A549 (cell line): ENCODE data around the gene PPP1CC.

ENCODE experiments used
- CEBPB ChIP-seq, 2 experiments: fragments of >200 bp in 1 of 2; sonication (Bioruptor Twin) in 1 of 2; formaldehyde crosslinking in 1 of 2; IDR thresholded peaks; 2 replicates each; pipeline ENCODE4 v1.6.1; 2012 to 2016
- HDAC2 ChIP-seq: fragments of 200-600 bp; sonication (generic); IDR thresholded peaks from 2 replicates; pipeline ENCODE4 v1.6.1; 2016
- NFE2L2 ChIP-seq: fragments of 150-350 bp; conservative IDR thresholded peaks from 2 replicates; pipeline ENCODE4 v1.6.1; 2014; ENCODE audit warnings: low read length
- NR3C1 ChIP-seq: fragments of >200 bp; sonication (Bioruptor Twin); formaldehyde crosslinking; IDR thresholded peaks from 3 replicates; pipeline ENCODE4 v1.6.1; 2017
- PBX3 ChIP-seq: IDR thresholded peaks from 2 replicates; pipeline ENCODE4 v1.6.1; 2012
- POLR2A ChIP-seq: IDR thresholded peaks from 2 replicates; pipeline ENCODE4 v1.6.1; 2012; ENCODE audit warnings: mild to moderate bottlenecking, low read length
- TF ChIP-seq, protein P1 (sequence below): fragments of >200 bp; sonication (Bioruptor Twin); formaldehyde crosslinking; IDR thresholded peaks from 3 replicates; pipeline ENCODE4 v1.5.1; 2016

DNA sequence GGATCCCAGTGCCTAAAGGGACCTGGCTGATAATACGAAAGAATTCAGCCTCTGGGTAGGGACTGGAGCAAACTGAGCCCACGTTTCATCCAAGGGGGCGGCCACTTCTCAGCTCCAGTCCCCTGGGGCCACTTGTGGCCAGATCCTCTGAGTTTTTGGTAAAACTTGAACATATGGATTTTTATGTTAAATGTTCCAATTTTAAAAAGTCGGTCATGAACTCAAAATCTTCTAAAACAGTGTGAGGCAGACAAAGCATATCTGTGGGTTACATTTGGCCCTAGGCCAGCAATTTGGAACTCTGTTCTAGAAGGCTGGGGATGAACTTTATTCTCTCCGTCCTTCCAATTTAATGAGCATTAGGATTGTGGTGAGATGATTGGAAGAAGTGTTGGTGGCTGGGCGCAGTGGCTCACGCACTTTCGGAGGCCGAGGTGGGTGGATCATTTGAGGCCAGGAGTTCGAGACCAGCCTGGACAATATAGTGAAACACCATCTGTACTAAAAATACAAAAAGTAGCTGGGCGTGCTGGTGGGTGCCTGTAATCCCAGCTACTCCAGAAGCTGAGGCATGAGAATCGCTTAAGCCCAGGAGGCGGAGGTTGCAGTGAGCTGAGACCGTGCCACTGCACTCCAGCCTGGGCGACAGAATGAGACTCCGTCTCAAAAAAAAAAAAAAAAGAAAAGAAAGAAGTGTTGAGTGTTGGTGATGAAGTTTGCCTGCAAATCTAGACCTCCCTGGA is 3.0 kb upstream of the PPP1CC start:
- TF ChIP-seq, protein P1, sequence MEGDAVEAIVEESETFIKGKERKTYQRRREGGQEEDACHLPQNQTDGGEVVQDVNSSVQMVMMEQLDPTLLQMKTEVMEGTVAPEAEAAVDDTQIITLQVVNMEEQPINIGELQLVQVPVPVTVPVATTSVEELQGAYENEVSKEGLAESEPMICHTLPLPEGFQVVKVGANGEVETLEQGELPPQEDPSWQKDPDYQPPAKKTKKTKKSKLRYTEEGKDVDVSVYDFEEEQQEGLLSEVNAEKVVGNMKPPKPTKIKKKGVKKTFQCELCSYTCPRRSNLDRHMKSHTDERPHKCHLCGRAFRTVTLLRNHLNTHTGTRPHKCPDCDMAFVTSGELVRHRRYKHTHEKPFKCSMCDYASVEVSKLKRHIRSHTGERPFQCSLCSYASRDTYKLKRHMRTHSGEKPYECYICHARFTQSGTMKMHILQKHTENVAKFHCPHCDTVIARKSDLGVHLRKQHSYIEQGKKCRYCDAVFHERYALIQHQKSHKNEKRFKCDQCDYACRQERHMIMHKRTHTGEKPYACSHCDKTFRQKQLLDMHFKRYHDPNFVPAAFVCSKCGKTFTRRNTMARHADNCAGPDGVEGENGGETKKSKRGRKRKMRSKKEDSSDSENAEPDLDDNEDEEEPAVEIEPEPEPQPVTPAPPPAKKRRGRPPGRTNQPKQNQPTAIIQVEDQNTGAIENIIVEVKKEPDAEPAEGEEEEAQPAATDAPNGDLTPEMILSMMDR, result no peak
- TF ChIP-seq PBX3, result no peak
- TF ChIP-seq POLR2A, result no peak
- no peak for TF ChIP-seq NR3C1
- no peak for TF ChIP-seq HDAC2
- no peak for TF ChIP-seq CEBPB (IDR thresholded peaks at IDR 0.05)
- TF ChIP-seq NFE2L2, result no peak
